ENCODE results near the gene FBN3.
A peak's percentile ranks its signal among the peaks of the same experiment; 100 is the strongest.

Gene FBN3

DNA sequence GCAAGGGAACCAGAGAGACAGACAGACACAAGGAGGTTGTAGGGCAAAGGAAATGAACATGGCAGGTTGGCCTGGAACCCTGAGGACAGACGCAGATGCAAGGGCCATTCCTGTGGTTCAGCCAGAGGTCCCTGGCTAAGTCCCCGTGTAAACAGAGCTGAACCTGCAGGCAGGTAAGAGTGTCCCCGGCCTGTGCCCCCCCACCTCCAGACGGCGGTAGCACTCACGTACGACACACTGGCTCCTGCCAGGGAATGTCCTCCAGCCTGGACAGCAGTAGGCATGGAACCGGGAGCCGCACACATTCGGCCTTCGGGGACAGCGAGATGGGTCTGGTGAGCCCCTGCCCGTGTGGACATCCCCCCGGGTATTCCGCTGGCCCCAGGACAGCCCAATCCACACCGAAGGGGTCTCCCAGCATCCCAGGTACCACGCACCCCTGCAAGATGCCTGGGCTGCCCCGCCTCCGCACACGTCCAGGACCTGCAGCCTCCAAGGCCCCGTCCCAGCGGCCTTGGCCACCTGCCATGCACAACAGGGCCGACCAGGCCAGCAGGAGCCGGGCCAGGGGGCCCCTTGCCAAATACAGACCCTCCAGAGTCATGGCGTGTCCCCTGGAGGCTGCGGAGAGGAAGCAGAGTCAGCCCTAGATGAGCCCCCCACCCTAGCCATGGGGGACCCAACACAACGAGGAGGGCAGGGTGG, 2.4 kb downstream of the FBN3 start:
- H3K4me3 ChIP-seq (ENCODE audit: low read length), result no peak overlapping the region
- peaks cover 11% of the 10 kb centered on the region; the same call in 1 of the 2 replicates for H3K4me1 ChIP-seq (ENCODE audit: insufficient read depth, low read length)
- no peak overlapping the region for H3K9ac ChIP-seq (ENCODE audit: low read depth, low read length)
- H3K36me3 ChIP-seq (ENCODE audit: insufficient read depth, low read depth, low read length), result peaks cover 5% of the 10 kb centered on the region; the same call in 1 of the 2 replicates
- no peaks in the 10 kb centered on the region for H3K27me3 ChIP-seq (ENCODE audit: insufficient read depth, low read length)
- H3K9me3 ChIP-seq (ENCODE audit: insufficient read depth, low read depth, low read length), result no peaks in the 10 kb centered on the region
- no peak overlapping the region for H3K27ac ChIP-seq (ENCODE audit: low read length)

DNA sequence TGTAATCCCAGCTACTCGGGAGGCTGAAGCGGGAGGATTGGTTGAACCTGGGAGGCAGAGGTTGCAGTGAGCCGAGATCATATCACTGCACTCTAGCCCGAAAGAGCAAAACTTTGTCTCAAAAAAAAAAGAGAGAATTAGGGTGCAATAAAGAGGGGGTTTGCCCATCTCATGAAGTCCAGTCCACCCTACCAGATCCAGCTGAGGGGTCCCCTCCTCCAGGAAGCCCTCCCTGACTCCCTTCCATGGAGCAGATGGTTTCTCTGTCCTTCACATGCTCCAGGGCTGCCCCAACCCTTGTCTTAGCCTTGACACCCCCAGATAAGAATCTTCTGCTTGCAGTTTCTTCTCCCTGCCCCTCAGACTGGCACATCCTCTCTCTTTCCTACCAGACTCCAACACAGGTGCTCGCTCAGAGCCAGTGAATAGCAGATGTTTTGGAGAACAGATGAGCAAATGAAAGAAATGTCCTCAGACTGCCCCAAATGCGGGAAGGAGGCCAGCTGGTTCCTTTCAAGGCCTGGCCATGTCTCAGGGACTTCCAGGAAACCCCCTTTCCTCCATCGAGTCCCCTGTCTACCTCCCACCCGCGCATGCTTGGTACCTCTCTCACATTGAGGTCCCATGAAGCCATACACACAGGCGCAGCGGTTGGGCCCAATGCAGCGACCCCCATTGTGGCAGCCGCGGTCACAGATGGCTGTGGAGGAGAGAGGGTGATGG, 5.0 kb downstream of the FBN3 start:
- H3K27ac ChIP-seq (ENCODE audit: low read length), result no peak overlapping the region
- no peaks in the 10 kb centered on the region for H3K27me3 ChIP-seq (ENCODE audit: insufficient read depth, low read length)
- H3K4me1 ChIP-seq (ENCODE audit: insufficient read depth, low read length), result peaks cover 11% of the 10 kb centered on the region; the same call in 1 of the 2 replicates
- H3K9me3 ChIP-seq (ENCODE audit: insufficient read depth, low read depth, low read length), result no peaks in the 10 kb centered on the region
- no peak overlapping the region for H3K9ac ChIP-seq (ENCODE audit: low read depth, low read length)
- no peak overlapping the region for H3K4me3 ChIP-seq (ENCODE audit: low read length)
- H3K36me3 ChIP-seq (ENCODE audit: insufficient read depth, low read depth, low read length), result peaks cover 15% of the 10 kb centered on the region

DNA sequence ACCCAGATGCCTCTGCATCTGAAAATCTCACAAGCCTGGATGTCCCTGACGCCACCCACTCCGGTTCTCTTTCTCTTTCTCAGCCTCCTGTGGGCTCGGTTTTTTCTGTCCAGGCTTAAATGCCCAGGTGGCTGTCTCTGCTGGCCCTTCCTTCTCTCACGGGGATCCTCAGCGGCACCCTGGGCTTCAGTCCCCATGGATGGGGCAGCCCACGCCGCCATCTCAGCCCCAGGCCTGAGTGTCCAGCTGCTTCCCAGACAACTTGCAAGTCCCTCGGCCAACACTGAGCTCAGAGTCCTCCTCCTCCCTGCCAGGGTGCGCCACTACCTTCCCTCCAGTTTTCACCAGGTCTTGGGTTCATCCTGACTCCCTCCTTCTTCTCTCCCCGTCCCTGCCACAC, 6.4 kb downstream of the FBN3 start:
- no peaks in the 10 kb centered on the region for H3K27me3 ChIP-seq (ENCODE audit: insufficient read depth, low read length)
- 0 out of 2 replicates have a peak overlapping the region, but pooled peaks have one; percentile 11 for H3K9ac ChIP-seq (ENCODE audit: low read depth, low read length)
- peaks cover 8% of the 10 kb centered on the region; the same call in 1 of the 2 replicates for H3K4me1 ChIP-seq (ENCODE audit: insufficient read depth, low read length)
- H3K27ac ChIP-seq (ENCODE audit: low read length), result no peak overlapping the region
- H3K9me3 ChIP-seq (ENCODE audit: insufficient read depth, low read depth, low read length), result no peaks in the 10 kb centered on the region
- H3K36me3 ChIP-seq (ENCODE audit: insufficient read depth, low read depth, low read length), result peaks cover 17% of the 10 kb centered on the region
- H3K4me3 ChIP-seq (ENCODE audit: low read length), result no peak overlapping the region

- Histone ChIP-seq H3K9ac (ENCODE audit: low read depth, low read length) (no peak overlapping the region), H3K9me3 (ENCODE audit: insufficient read depth, low read depth, low read length) (no peaks in the 10 kb centered on the region), H3K4me1 (ENCODE audit: insufficient read depth, low read length) (peaks cover 4% of the 10 kb centered on the region; the same call in 1 of the 2 replicates), H3K27ac (ENCODE audit: low read length) (no peak overlapping the region), H3K4me3 (ENCODE audit: low read length) (no peak overlapping the region), H3K36me3 (ENCODE audit: insufficient read depth, low read depth, low read length) (peaks cover 20% of the 10 kb centered on the region), H3K27me3 (ENCODE audit: insufficient read depth, low read length) (no peaks in the 10 kb centered on the region)
These were observed 6.9 kb downstream of the FBN3 start for GRCh38 chr19:8142513-8142900.

DNA sequence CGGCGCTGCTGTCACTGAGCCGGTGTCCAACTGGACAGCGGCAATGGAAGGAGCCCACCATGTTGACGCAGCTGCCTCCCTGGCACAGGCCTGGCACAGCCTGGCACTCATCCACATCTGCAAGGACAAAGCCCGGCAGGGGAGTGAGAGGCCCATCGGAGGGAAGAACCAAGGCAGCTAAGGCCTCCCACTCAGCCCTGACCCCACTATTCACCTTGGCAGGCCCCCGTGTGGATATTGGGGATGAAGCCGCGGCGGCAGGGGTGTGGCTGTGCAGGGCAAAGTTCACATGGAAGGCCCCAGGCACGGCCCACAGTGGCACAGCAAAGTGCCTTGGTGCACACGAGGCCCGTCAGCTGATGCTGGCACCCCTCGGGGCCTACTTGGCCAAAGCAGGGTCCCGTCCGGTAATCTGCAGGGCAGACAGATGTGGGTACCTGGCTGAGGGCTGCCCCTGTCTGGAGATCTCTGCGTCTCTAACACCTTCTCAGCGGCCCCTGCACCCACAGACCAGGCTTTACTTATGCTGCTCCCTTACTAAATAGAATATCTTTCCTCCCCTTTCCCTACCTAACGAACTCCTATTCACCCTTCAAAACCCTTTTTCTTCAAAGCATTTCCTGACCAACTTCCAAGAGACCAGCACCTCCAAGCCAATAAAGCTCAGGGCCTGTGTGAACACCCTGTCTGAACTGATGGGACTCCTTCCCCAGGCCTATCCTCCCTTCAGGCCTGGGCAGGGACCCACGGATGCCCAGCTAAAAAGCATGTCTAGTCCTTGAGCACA, 7.5 kb downstream of the FBN3 start:
- H3K36me3 ChIP-seq (ENCODE audit: insufficient read depth, low read depth, low read length), result peaks cover 20% of the 10 kb centered on the region
- no peak overlapping the region for H3K9ac ChIP-seq (ENCODE audit: low read depth, low read length)
- H3K4me1 ChIP-seq (ENCODE audit: insufficient read depth, low read length), result peaks cover 4% of the 10 kb centered on the region; the same call in 1 of the 2 replicates
- no peaks in the 10 kb centered on the region for H3K9me3 ChIP-seq (ENCODE audit: insufficient read depth, low read depth, low read length)
- no peaks in the 10 kb centered on the region for H3K27me3 ChIP-seq (ENCODE audit: insufficient read depth, low read length)
- no peak overlapping the region for H3K27ac ChIP-seq (ENCODE audit: low read length)
- H3K4me3 ChIP-seq (ENCODE audit: low read length), result no peak overlapping the region

DNA sequence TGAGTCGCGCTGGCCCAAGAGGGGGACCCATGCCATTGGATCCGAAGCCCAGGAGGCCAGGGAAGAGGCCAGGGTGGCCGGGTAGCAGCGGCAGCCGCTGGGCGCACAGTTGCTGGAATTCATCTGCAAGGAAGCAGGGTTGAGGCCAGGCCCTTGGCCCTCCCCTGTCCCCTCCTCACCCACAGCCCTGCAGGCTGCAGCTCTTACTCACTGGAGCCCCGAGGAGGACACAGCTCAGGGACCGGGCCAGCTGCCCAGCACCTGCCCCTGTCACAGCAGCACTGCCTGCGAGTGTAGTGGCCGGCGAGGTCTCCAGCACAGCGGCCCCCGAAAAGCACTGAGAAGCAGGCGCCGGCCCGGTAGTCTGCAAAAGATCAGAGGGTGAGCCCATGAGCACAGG, 11.2 kb downstream of the FBN3 start:
- H3K4me1 ChIP-seq (ENCODE audit: insufficient read depth, low read length), result peaks cover 3% of the 10 kb centered on the region; the same call in 1 of the 2 replicates
- peaks cover 20% of the 10 kb centered on the region for H3K36me3 ChIP-seq (ENCODE audit: insufficient read depth, low read depth, low read length)
- no peak overlapping the region for H3K4me3 ChIP-seq (ENCODE audit: low read length)
- H3K9me3 ChIP-seq (ENCODE audit: insufficient read depth, low read depth, low read length), result no peaks in the 10 kb centered on the region
- H3K27ac ChIP-seq (ENCODE audit: low read length), result no peak overlapping the region
- no peak overlapping the region for H3K9ac ChIP-seq (ENCODE audit: low read depth, low read length)
- H3K27me3 ChIP-seq (ENCODE audit: insufficient read depth, low read length), result no peaks in the 10 kb centered on the region

GRCh38 chr19:8137425-8137824, 12.0 kb downstream of the FBN3 start:
- Histone ChIP-seq H3K4me1 (ENCODE audit: insufficient read depth, low read length) (no peaks in the 10 kb centered on the region), H3K27me3 (ENCODE audit: insufficient read depth, low read length) (no peaks in the 10 kb centered on the region), H3K27ac (ENCODE audit: low read length) (no peak overlapping the region), H3K36me3 (ENCODE audit: insufficient read depth, low read depth, low read length) (peaks cover 23% of the 10 kb centered on the region), H3K4me3 (ENCODE audit: low read length) (no peak overlapping the region), H3K9ac (ENCODE audit: low read depth, low read length) (no peak overlapping the region), H3K9me3 (ENCODE audit: insufficient read depth, low read depth, low read length) (no peaks in the 10 kb centered on the region)

DNA sequence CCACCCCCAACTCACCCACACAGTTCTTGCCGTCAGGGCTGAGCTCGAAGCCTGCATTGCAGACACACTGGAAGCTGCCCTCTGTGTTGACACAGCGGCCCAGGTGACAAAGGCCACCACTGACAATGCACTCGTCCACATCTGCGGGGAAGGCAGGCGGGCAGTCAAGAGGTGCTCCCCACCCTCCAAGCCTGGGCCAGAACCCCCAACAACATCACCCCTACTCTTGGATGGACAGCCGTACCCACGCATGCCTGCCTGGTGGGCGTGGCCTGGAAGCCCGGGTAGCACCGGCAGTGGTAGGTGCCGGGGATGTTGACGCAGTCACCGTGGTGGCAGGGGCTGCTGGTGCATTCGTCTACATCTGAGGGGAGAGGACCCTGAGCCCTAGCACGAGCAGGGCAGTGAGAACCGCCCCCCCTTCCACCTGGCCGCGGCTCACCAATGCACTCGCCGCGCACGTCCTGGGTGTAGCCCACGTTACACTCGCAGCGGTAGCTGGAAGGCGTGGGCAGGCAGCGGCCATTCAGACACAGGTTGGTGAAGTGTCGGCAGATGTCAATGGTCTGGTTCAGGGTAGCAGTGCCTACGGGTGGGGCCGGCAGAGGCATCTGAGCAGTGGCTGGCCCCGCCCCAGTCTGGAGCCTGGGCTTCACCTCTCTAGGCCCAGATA, 13.3 kb downstream of the FBN3 start:
- H3K4me3 ChIP-seq (ENCODE audit: low read length), result no peak overlapping the region
- no peaks in the 10 kb centered on the region for H3K9me3 ChIP-seq (ENCODE audit: insufficient read depth, low read depth, low read length)
- no peak overlapping the region for H3K9ac ChIP-seq (ENCODE audit: low read depth, low read length)
- H3K4me1 ChIP-seq (ENCODE audit: insufficient read depth, low read length), result no peaks in the 10 kb centered on the region
- H3K27ac ChIP-seq (ENCODE audit: low read length), result no peak overlapping the region
- no peaks in the 10 kb centered on the region for H3K27me3 ChIP-seq (ENCODE audit: insufficient read depth, low read length)
- H3K36me3 ChIP-seq (ENCODE audit: insufficient read depth, low read depth, low read length), result peaks cover 17% of the 10 kb centered on the region

DNA sequence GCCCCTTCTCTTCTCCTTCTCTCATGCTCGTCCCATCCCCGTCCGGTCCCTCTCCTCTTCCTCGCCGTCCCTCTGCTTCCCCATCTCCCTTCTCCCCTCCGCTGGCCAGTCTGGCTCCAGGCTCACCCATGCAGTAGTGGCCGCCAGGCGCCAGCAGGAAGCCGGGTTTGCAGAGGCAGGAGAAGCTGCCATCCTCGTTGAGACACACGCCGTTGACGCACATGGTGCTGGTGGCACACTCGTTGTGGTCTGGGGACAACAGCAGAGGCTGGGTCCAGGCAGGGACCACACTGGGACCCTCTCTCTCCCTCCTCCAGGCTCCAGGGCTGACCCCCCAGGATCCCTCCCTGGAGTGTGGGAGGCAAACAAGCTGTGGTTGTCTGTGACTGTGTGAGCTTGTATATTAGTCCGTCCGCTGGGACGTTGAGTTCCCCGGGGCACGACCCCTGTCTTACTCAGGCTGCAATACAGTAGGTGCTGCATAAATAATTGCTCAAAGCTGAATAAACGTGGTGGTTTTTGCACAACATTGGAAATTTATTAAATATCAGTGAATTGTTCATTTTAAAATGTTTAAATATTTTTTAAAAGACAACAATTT, 16.4 kb downstream of the FBN3 start:
- no peak overlapping the region for H3K4me3 ChIP-seq (ENCODE audit: low read length)
- peaks cover 26% of the 10 kb centered on the region for H3K36me3 ChIP-seq (ENCODE audit: insufficient read depth, low read depth, low read length)
- no peaks in the 10 kb centered on the region for H3K27me3 ChIP-seq (ENCODE audit: insufficient read depth, low read length)
- no peak overlapping the region for H3K9ac ChIP-seq (ENCODE audit: low read depth, low read length)
- H3K27ac ChIP-seq (ENCODE audit: low read length), result no peak overlapping the region
- H3K9me3 ChIP-seq (ENCODE audit: insufficient read depth, low read depth, low read length), result no peaks in the 10 kb centered on the region
- no peaks in the 10 kb centered on the region for H3K4me1 ChIP-seq (ENCODE audit: insufficient read depth, low read length)

GRCh38 chr19:8131517-8131916, 17.9 kb downstream of the FBN3 start:
- H3K9me3 ChIP-seq (ENCODE audit: insufficient read depth, low read depth, low read length), result no peaks in the 10 kb centered on the region
- H3K36me3 ChIP-seq (ENCODE audit: insufficient read depth, low read depth, low read length), result peaks cover 31% of the 10 kb centered on the region

DNA sequence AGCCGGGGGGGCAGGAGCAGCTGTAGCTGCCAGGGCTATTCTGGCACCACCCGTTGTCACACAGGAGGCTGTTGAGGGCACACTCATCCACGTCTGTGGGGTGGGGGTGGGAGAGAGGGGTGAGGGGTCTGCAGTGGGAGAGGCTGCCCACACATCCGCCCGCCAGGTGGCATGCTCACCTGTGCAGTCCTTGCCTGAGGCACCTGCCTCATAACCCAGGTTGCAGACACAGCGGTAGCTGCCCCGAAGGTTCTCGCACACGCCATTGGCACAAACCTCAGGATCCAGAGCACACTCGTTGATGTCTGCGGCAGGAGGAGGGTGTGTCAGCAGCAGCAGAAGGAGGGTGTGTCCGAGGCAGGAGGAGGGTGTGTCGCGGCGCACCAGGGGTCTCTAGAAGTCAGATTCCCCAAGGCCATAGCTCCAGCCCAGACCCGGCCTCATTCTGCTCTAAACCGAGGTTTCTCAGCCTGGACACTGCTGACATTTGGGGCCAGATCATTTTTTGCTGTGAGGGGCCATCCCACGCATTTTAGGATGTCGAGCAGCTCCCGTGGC, 20.3 kb downstream of the FBN3 start:
- Histone ChIP-seq H3K4me3 (ENCODE audit: low read length) (no peak overlapping the region), H3K9me3 (ENCODE audit: insufficient read depth, low read depth, low read length) (no peaks in the 10 kb centered on the region), H3K27ac (ENCODE audit: low read length) (no peak overlapping the region), H3K27me3 (ENCODE audit: insufficient read depth, low read length) (no peaks in the 10 kb centered on the region), H3K9ac (ENCODE audit: low read depth, low read length) (no peak overlapping the region), H3K36me3 (ENCODE audit: insufficient read depth, low read depth, low read length) (peaks cover 28% of the 10 kb centered on the region), H3K4me1 (ENCODE audit: insufficient read depth, low read length) (no peaks in the 10 kb centered on the region)

More at GRCh38 chr19:8131517-8131916, 17.9 kb downstream of the FBN3 start:
- Histone ChIP-seq H3K27ac (ENCODE audit: low read length) (no peak overlapping the region), H3K4me1 (ENCODE audit: insufficient read depth, low read length) (no peaks in the 10 kb centered on the region), H3K4me3 (ENCODE audit: low read length) (no peak overlapping the region), H3K27me3 (ENCODE audit: insufficient read depth, low read length) (no peaks in the 10 kb centered on the region), H3K9ac (ENCODE audit: low read depth, low read length) (no peak overlapping the region)

Measured in iPS-20b (cell line).